ENCODE measurements around the gene PSMC3.

Gene PSMC3

DNA sequence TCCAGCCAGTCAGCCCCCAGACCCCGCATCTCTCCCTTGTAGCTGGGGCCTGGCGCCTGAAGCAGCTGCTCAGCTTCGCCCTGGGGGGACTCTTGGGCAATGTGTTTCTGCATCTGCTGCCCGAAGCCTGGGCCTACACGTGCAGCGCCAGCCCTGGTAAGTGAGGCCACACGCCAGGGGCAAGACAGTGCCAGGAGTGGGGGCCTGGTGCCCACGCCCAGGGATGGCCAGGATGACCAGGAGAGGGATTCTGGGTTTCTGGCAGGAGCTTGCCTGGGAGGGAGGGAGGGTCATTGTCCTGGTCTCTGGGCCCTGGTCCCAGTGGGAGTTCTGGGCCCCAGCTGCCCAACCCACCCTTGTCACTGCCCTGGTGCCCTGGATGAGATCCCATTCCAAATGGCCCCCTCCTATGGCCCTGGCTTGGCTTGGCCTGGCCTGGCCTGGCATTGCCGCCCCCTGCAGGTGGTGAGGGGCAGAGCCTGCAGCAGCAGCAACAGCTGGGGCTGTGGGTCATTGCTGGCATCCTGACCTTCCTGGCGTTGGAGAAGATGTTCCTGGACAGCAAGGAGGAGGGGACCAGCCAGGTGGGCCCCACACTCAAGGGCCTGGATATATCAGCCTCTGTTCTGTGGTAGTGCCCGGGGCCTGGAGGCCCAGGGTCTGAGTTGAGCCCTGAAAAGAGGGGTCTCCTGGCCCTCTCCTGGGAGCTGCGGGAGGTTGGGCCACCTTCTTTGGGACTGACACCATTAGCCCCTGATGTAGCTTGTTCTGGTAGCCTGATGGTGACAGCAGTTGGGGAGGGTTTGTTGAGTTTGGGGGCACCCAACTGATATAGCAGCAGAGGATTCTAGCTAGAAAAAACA, 14.1 kb downstream of the PSMC3 start:
- peak; percentile 22 for DNase-seq

GRCh38 chr11:47410370-47411264, 15.6 kb downstream of the PSMC3 start:
- no peak for DNase-seq

DNA sequence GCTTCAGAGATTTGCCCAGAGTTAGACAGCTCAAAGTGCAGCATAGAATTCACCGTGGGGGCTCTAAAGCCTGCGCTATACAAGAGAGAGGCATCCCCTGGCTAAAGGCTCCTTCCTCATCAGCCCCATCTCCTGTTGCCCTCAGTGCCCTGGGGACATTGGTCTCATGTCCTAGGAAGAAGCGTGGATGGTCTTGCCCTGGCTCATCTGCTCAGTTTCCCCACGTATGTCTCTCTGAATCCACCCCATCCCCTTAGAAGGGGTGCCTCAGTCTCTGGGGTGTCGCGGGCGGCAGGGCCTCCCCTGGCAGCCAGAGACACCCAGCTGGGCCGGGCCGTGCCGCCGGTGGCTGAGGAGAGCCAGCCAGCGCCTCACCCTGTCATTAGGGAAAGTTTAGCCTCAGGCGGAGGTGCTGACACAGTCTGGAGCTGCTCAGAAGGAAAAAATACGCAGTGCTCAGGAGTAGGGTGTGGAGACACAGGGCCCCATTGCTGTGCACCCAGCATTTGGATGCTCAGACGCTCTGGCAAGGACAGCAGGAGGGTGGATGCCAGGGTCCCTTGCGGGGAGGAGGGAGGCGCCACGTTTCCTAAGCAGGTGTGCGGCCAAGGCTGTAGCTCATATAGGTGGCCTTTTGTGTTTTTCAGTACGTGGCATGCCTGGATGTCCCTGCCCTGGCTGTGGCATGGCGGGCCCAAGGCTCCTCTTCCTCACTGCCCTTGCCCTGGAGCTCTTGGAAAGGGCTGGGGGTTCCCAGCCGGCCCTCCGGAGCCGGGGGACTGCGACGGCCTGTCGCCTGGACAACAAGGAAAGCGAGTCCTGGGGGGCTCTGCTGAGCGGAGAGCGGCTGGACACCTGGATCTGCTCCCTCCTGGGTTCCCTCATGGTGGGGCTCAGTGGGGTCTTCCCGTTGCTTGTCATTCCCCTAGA, 16.5 kb downstream of the PSMC3 start:
- DNase-seq = no peak

- peak; percentile 80 for DNase-seq
Measured at GRCh38 chr11:47408598-47409439, 17.4 kb downstream of the PSMC3 start.

DNA sequence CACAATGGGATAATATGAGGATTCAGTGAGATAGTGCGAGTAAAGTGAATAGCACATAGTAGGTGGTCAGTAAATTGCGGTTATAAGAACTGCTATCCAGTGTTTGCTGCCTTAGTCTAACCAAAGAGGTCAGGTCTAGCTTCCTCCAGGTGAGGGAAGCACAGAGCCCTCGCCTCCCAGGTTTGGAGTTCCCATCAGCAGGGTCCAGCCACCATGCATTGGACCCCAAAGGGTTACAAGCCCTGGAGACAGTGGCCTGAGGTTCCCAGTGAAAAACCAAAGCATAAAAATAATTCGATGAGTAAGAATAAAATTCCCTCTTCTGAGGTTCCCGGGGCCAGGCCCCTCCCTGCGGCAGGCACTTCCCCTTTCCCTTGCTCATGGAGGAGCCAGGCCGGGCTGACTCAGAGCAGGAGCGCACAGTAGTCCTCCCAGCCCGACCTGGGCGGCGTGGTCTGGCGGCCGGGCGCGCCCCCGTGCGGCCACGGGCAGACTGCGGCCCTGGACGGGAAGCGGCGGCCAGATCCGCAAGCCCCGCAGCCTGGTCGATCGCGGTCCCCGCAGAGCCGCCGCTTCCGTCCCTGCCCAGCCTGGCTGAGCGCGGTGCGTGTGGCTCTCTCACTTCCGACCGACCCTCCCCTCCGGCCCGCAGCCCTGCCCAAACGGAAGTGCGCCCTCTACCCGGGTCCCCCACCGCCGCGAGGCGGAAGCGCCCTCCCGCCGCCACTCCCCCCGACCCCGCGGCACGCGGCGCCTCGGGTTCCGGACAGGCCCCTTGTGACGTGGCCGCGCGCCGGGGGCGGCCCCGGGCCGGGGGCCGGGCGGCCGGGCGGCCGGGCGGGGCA, 18.3 kb downstream of the PSMC3 start, which contains the start of gene SLC39A13:
TSS of gene SLC39A13 (plus strand) at position 845 of the 845 bp plus-strand sequence. CDS start 1,505 bp downstream, outside the sequence.
- peak; percentile 96 for DNase-seq

- no peak for DNase-seq
Measured at GRCh38 chr11:47406896-47407745, 19.1 kb downstream of the PSMC3 start.

DNA sequence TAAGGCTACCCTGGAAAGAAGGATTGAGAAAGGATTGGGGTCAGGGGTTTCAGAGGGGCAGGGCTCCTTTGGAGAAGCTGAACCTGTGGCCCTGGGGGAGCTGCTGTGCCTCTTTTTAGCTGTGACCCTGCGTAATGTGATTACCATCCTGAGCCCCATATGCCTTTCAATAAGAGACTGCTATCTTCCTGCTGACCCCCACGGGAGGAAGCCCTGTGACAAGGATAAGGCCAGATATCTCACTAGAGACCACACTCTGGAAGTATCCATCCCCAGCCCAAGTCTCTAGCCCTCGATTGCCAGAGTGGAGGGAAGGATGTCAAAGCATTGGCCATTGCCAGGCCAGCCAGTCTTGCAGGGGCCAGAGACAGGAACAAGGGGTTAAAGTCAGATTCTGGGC, 22.7 kb downstream of the PSMC3 start:
- no peak for DNase-seq

- DNase-seq = no peak
Measured at GRCh38 chr11:47403135-47403534, 23.1 kb downstream of the PSMC3 start.

DNA sequence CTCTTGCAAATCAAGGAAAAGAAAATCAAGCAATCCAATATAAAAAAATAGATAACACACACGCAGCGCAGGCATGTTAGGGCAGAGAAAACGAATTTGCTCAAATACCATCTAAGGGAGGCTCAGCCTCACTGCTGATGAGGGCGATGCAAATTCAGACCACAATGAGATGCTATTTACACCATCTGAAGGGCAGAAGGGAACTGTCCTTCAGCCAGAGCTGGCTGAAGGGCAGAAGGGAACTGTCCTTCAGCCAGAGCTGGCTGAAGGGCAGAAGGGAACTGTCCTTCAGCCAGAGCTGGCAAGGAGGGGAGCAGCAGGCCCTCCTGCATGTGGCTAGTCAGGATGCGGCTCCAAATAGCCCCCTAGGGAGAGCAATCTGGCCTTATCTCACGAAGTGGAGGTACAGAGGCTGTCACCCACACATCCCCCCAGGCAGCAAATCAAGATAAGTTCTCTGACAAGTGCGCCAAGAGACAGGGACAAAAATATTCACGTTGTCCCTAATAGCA, 25.4 kb downstream of the PSMC3 start:
- DNase-seq = no peak

DNA sequence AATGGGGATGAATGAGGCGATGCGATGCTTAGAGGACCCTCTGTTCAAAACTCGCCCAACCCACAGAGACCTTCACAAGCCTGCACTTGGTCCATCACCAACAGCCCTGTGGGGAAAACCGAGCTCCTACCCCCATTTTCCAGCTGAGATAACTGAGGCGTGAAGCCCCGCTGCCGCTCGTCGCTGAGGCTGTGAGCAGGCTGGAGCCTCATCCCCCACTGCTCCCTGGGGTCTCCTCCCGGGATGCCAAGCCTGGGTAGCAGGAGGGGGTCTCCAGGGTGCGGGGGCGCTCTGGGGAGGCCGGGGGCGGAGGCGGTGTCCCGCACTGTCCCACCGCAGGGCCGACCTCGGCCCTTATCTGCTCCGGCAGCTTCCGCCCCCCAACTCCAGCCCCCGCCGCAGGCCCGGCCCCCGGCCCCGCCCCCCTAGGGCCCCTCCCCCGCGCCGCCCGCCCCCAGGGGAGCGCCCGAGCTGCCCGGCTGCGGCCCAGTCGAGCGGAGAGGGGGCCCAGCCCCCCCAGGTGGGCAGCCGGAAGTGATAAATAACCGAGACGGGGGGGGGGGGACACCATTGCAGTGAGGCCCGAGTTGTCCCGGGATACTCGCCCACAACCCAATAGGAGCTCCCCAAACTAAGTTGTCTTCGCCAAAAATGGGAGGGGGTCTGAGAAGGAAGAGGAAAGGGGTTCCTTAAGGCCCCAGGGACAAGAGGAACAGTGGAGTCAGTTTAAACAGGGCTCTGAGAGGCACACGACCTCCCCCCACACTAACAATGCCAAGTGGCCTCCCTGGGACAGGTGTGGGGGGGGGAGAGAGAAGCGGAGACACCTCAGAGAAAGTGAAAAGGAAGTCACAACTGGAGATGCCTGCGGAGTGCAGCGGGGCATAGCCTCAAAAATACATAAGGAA, 26.1 kb downstream of the PSMC3 start:
- no peak for DNase-seq

GRCh38 chr11:47398551-47398950, 27.7 kb downstream of the PSMC3 start:
- no peak for DNase-seq

DNA sequence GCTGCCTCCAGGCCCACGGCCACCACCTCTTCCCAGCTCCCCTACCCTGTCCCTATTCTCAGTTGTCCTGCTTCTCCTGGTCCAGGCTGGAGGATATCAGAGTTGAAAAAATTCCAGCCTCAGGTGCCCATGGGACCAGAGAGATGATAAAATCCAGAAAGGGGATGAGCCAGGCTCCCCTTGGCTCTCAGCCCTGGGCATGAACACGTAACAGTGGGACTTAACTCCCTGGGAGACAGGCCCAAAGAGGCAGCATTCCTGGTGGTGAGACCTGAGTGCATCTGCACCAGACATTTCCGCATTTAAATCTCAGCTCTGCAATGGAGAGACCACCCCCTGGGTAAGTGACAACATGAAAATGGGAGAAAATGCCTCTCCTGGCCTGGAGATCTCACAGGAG, 28.2 kb downstream of the PSMC3 start:
- DNase-seq = no peak

DNA sequence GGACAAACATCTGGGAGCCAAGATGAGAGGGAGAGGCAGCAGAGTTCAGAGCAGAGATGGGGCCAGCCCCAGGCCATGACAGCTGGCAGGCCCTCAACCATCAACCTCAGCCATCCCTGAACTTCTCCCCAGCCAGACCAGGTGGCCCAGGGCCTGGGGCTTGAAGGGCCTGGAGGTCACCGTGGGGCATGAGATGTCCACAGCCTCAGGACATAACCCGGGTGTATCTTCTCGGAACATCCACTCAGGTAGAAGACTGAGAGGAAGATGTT, 30.3 kb downstream of the PSMC3 start:
- no peak for DNase-seq

DNA sequence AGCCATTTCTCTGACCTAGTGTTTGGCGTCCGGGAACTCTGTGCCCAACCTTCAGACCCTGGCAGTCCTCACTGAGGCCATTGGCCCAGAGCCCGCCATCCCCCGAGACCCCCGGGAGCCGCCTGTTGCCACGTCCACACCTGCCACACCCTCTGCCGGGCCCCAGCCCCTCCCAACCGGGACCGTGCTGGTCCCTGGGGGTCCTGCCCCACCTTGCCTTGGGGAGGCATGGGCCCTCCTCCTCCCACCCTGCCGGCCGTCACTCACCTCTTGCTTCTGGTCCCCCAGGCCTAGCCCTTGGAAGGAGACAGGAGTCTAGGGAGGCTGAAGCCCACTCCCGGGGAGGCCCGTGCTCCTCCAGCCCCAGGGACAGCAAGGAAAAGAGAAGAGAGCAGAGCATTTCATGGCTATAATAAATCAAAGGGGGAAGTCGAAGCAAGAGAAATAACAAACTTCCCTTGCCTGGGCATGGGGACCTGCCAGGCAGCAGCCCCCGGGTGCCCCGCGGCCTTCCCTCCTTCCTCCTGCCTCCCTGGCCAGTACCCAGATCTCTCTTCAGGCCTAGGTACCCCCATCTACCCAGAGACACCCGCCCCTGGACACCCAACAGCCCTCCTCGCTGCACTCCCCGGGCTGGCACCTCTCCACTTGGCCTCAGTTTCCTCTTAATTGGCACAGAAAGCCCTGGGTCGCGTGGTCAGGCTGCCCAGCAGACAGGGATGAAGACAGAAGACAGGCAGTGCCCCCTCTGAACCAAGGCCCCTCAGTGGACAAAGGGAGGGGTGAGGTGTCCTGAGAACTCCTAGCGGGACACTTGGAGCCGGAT, 30.8 kb downstream of the PSMC3 start:
- no peak for DNase-seq

DNA sequence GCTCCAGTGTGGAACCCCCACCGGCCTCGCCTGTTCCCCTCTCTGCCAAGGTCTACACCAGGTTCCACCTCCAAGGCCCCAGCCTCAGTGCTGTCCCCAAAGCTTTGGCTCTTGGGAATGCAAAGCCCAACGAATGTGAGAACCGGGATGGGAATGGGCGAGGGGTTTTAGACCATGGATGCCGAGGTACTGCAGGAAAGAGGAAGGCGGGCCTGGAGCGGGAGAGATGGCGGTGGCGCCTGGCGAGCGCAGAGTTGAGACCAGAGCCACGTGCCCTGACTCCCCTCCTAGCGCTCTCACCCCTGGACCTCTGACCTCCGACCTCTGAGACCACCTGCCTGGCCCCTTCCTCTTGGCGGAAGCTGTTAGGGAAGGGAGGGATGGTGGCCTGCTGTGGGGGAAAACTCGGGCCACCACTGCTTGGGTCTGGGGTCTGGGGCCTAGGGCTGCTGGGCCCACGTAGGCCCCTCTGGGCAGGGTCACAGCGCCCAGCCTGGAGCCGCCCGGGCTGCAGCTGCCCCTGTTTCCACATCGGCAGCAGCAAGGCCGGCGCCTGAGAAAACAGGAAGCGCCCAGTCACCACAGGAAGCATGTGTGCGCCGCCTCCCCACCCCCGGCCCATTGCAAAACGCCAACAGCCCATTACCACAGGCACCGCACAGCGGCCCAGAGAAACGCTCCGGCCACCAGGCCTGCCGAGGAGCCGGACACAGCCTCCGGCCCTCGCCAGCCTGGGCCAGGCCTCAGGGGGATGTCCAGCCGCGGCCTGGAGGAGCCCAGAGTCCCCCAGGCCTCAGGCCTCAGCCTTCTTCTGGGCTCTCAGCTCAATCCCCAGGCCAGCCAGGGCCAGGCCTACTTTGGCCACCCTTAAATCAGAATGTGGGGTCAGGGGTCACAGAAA, 31.7 kb downstream of the PSMC3 start:
- DNase-seq = peak; percentile 41

DNA sequence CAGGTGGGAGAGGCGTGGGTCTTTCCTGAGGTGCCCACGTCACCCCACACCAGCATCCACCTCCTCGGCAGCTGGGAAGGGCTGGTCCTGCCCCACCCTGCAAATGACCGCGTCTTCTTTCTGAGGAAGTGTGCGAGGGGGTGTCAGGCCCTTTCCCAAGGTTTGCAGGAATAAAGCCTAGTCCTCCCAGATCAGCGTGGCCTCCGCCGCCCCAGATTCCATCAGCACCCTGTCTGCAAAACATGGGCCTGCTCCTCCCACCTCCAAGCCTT, 32.3 kb downstream of the PSMC3 start:
- no peak for DNase-seq

Data from fibroblast of skin of right biceps (primary cell).